ENCODE results near the gene FOSL2. TPM values are rescaled to one million over a fixed set of nuclear protein-coding genes. Genes with fewer than 3 reads are reported as not detected.

FOSL2 gene
- total RNA-seq, 1 experiment from 2014 or later, result 44.7 TPM

GRCh38 chr2:28449488-28450395, 57.1 kb downstream of the FOSL2 start:
- DNase-seq (ENCODE audit: low read depth in 1 of 2, low spot score in 2 of 2), result peak; percentile 75 to 76
- Histone ChIP-seq H3K4me1 (replicated peaks) (peaks cover 63% of the 10 kb centered on the region), H3K4me3 (no peak overlapping the region), H3K36me3 (no peaks in the 10 kb centered on the region), H3K27ac (peak overlapping the region; percentile 75), H3K27me3 (replicated peaks) (no peaks in the 10 kb centered on the region), H3K9me3 (replicated peaks) (no peaks in the 10 kb centered on the region)

- no peaks in the 10 kb centered on the region for H3K9me3 ChIP-seq (replicated peaks)
- no peaks in the 10 kb centered on the region for H3K36me3 ChIP-seq
- no peak overlapping the region for H3K27ac ChIP-seq
- DNase-seq (ENCODE audit: low read depth in 1 of 2, low spot score in 2 of 2), result no peak
- no peaks in the 10 kb centered on the region for H3K27me3 ChIP-seq (replicated peaks)
- no peak overlapping the region for H3K4me3 ChIP-seq
- peaks cover 50% of the 10 kb centered on the region for H3K4me1 ChIP-seq (replicated peaks)
Observed at GRCh38 chr2:28450901-28451565, 58.4 kb downstream of the FOSL2 start.

- Histone ChIP-seq H3K4me3 (no peak overlapping the region), H3K27ac (no peak overlapping the region), H3K36me3 (no peaks in the 10 kb centered on the region), H3K27me3 (replicated peaks) (no peaks in the 10 kb centered on the region), H3K9me3 (replicated peaks) (no peaks in the 10 kb centered on the region), H3K4me1 (replicated peaks) (peaks cover 41% of the 10 kb centered on the region)
- no peak for DNase-seq (ENCODE audit: low read depth in 1 of 2, low spot score in 2 of 2)
Observed at GRCh38 chr2:28451793-28452533, 59.3 kb downstream of the FOSL2 start.

GRCh38 chr2:28452534-28453081, 60.0 kb downstream of the FOSL2 start:
- Histone ChIP-seq H3K27me3 (replicated peaks) (no peaks in the 10 kb centered on the region), H3K36me3 (no peaks in the 10 kb centered on the region), H3K9me3 (replicated peaks) (no peaks in the 10 kb centered on the region), H3K27ac (no peak overlapping the region), H3K4me1 (replicated peaks) (peaks cover 34% of the 10 kb centered on the region), H3K4me3 (no peak overlapping the region)
- DNase-seq (ENCODE audit: low read depth in 1 of 2, low spot score in 2 of 2), result peak; percentile 58 to 74

- Histone ChIP-seq H3K27ac (no peak overlapping the region), H3K9me3 (replicated peaks) (no peaks in the 10 kb centered on the region), H3K36me3 (no peaks in the 10 kb centered on the region), H3K4me1 (replicated peaks) (peaks cover 26% of the 10 kb centered on the region), H3K27me3 (replicated peaks) (no peaks in the 10 kb centered on the region), H3K4me3 (no peak overlapping the region)
- no peak for DNase-seq (ENCODE audit: low read depth in 1 of 2, low spot score in 2 of 2)
Observed at GRCh38 chr2:28453396-28453795, 60.7 kb downstream of the FOSL2 start.

GRCh38 chr2:28454016-28454930, 61.6 kb downstream of the FOSL2 start:
- H3K4me3 ChIP-seq, result no peak overlapping the region
- H3K36me3 ChIP-seq, result no peaks in the 10 kb centered on the region
- H3K4me1 ChIP-seq (replicated peaks), result peaks cover 18% of the 10 kb centered on the region
- H3K27me3 ChIP-seq (replicated peaks), result no peaks in the 10 kb centered on the region
- H3K9me3 ChIP-seq (replicated peaks), result no peaks in the 10 kb centered on the region
- no peak overlapping the region for H3K27ac ChIP-seq
- DNase-seq (ENCODE audit: low read depth in 1 of 2, low spot score in 2 of 2), result no peak

GRCh38 chr2:28457237-28457636, 64.6 kb downstream of the FOSL2 start:
- H3K27ac ChIP-seq, result no peak overlapping the region
- H3K27me3 ChIP-seq (replicated peaks), result no peaks in the 10 kb centered on the region
- H3K4me3 ChIP-seq, result no peak overlapping the region
- peaks cover 6% of the 10 kb centered on the region; the same call in 1 of the 2 replicates for H3K4me1 ChIP-seq (replicated peaks)
- no peak for DNase-seq (ENCODE audit: low read depth in 1 of 2, low spot score in 2 of 2)
- no peaks in the 10 kb centered on the region for H3K9me3 ChIP-seq (replicated peaks)
- H3K36me3 ChIP-seq, result no peaks in the 10 kb centered on the region

GRCh38 chr2:28461056-28461455, 68.4 kb downstream of the FOSL2 start:
- Histone ChIP-seq H3K9me3 (replicated peaks) (0 out of 2 replicates have a peak, but pooled peaks cover 2% of the 10 kb centered on the region), H3K4me1 (replicated peaks) (no peaks in the 10 kb centered on the region), H3K36me3 (no peaks in the 10 kb centered on the region), H3K4me3 (no peak overlapping the region), H3K27ac (no peak overlapping the region), H3K27me3 (replicated peaks) (no peaks in the 10 kb centered on the region)
- no peak for DNase-seq (ENCODE audit: low read depth in 1 of 2, low spot score in 2 of 2)

- Histone ChIP-seq H3K36me3 (no peaks in the 10 kb centered on the region), H3K9me3 (replicated peaks) (0 out of 2 replicates have a peak, but pooled peaks cover 2% of the 10 kb centered on the region), H3K4me3 (no peak overlapping the region), H3K4me1 (replicated peaks) (no peaks in the 10 kb centered on the region), H3K27me3 (replicated peaks) (no peaks in the 10 kb centered on the region), H3K27ac (no peak overlapping the region)
- DNase-seq (ENCODE audit: low read depth in 1 of 2, low spot score in 2 of 2), result no peak
Observed at GRCh38 chr2:28462122-28462521, 69.5 kb downstream of the FOSL2 start.

GRCh38 chr2:28463211-28463816, 70.7 kb downstream of the FOSL2 start:
- H3K36me3 ChIP-seq, result no peaks in the 10 kb centered on the region
- no peak overlapping the region for H3K27ac ChIP-seq
- DNase-seq (ENCODE audit: low read depth in 1 of 2, low spot score in 2 of 2), result no peak

GRCh38 chr2:28463893-28464292, 71.2 kb downstream of the FOSL2 start:
- no peak for DNase-seq (ENCODE audit: low read depth in 1 of 2, low spot score in 2 of 2)
- H3K9me3 ChIP-seq (replicated peaks), result 0 out of 2 replicates have a peak, but pooled peaks cover 2% of the 10 kb centered on the region
- H3K27ac ChIP-seq, result no peak overlapping the region
- no peaks in the 10 kb centered on the region for H3K36me3 ChIP-seq
- no peaks in the 10 kb centered on the region for H3K27me3 ChIP-seq (replicated peaks)
- H3K4me3 ChIP-seq, result no peak overlapping the region
- H3K4me1 ChIP-seq (replicated peaks), result no peaks in the 10 kb centered on the region

More at GRCh38 chr2:28463211-28463816, 70.7 kb downstream of the FOSL2 start:
- H3K4me3 ChIP-seq, result no peak overlapping the region
- no peaks in the 10 kb centered on the region for H3K27me3 ChIP-seq (replicated peaks)
- H3K9me3 ChIP-seq (replicated peaks), result 0 out of 2 replicates have a peak, but pooled peaks cover 2% of the 10 kb centered on the region
- no peaks in the 10 kb centered on the region for H3K4me1 ChIP-seq (replicated peaks)

- no peak for DNase-seq (ENCODE audit: low read depth in 1 of 2, low spot score in 2 of 2)
- H3K27ac ChIP-seq, result no peak overlapping the region
Observed at GRCh38 chr2:28465148-28465885, 72.7 kb downstream of the FOSL2 start.

More at GRCh38 chr2:28465148-28465885, 72.7 kb downstream of the FOSL2 start:
- H3K9me3 ChIP-seq (replicated peaks), result 0 out of 2 replicates have a peak, but pooled peaks cover 2% of the 10 kb centered on the region
- H3K36me3 ChIP-seq, result no peaks in the 10 kb centered on the region
- H3K4me3 ChIP-seq, result no peak overlapping the region
- H3K4me1 ChIP-seq (replicated peaks), result no peaks in the 10 kb centered on the region
- no peaks in the 10 kb centered on the region for H3K27me3 ChIP-seq (replicated peaks)

All from SJSA1 (cell line).